Dorsolateral prefrontal cortex (tissue), 118 donors: ENCODE results near the gene ACAP2. TPM values are rescaled to one million over a fixed set of nuclear protein-coding genes. Genes with fewer than 3 reads are reported as not detected.

ENCODE experiments used
- total RNA-seq, 120 experiments: library from RNA; stranded (reverse); gene quantifications; one replicate each; pipeline versions ENCODE4 v1.2.3 to v1.2.4, GENCODE V29; 2022

Gene ACAP2
- total RNA-seq, 120 experiments from 2014 or later, result 71.1 to 126 (median 94.7) TPM

Other genes with a start within 250 kb of the ACAP2 start
- 10 to 100 TPM in 110 of 120 experiments, 1 to 10 TPM in 10; 7.2 to 19.3 (median 13.0) TPM for gene XXYLT1, start 171.9 kb downstream of the ACAP2 start, total RNA-seq
- 10 to 100 TPM; 25.2 to 68.8 (median 47.3) TPM for gene PPP1R2, start 100.3 kb upstream of the ACAP2 start, total RNA-seq
- gene APOD, start 140.9 kb upstream of the ACAP2 start, total RNA-seq, result 1,000 to 10,000 TPM in 1 of 120 experiments, 100 to 1,000 TPM in 119; 145 to 1,164 (median 402) TPM